Panc1 (cell line): ENCODE results near the gene DIP2C. TPM values are rescaled to one million over a fixed set of nuclear protein-coding genes. Genes with fewer than 3 reads are reported as not detected.

Experiments used
- ATAC-seq: fragments of 200-7000 bp; cut with Tn5 transposase; 2 replicates; pipeline ENCODE4 v1.9.1; 2020; ENCODE audit warnings: mild to moderate bottlenecking, moderate library complexity
- BruUV-seq: library from RNA; stranded (reverse); fragments of 400-500 nt; replicated peaks from 2 replicates; lab custom pipeline; 2021; lab: Mats Ljungman, UMichigan
- CTCF ChIA-PET: fragments of 300-600 bp; sonication (Branson Sonifier 250); formaldehyde crosslinking; loops from one replicate; lab custom pipeline; 2022; ENCODE audit warnings: antibody characterized with exemption; lab: Charles Lee
- POLR2A ChIA-PET: fragments of 300-600 bp; sonication (Branson Sonifier 250); formaldehyde crosslinking; loops from one replicate; lab custom pipeline; 2022; ENCODE audit warnings: antibody characterized with exemption; lab: Charles Lee
- DNase-seq: peaks from one replicate; pipeline ENCODE4 v3.0.0-alpha.2; 2010; ENCODE audit warnings: low read depth, low spot score
- H3K27ac ChIP-seq: 2 replicates; pipeline ENCODE4 v1.5.1; 2011; ENCODE audit warnings: mild to moderate bottlenecking, low read length, inconsistent platforms
- H3K27me3 ChIP-seq: fragments of 200-500 bp; sonication (Bioruptor generic); 2 replicates; pipeline ENCODE4 v1.6.0; 2014; ENCODE audit warnings: low read length, inconsistent platforms; ENCODE audit not compliant: control insufficient read depth, insufficient read depth
- H3K36me3 ChIP-seq: fragments of 200-500 bp; sonication (Bioruptor generic); 2 replicates; pipeline ENCODE4 v1.5.1; 2014; ENCODE audit warnings: inconsistent platforms, mild to moderate bottlenecking, low read length, moderate library complexity; ENCODE audit not compliant: control insufficient read depth, insufficient read depth
- H3K4me1 ChIP-seq: 2 replicates; pipeline ENCODE4 v1.5.1; 2011; ENCODE audit warnings: inconsistent platforms, mild to moderate bottlenecking, low read length, moderate library complexity; ENCODE audit not compliant: control insufficient read depth, insufficient read depth
- H3K4me3 ChIP-seq, 2 experiments: 2 replicates each; pipeline ENCODE4 v1.5.1; 2011 to 2012; ENCODE audit warnings: low read depth in 2 of 2, low read length in 2 of 2, mild to moderate bottlenecking in 2 of 2, inconsistent platforms in 1 of 2, moderate library complexity in 1 of 2
- H3K9me3 ChIP-seq: fragments of 200-500 bp; sonication (Bioruptor generic); 2 replicates; pipeline ENCODE4 v1.5.1; 2014; ENCODE audit warnings: low read depth, mild to moderate bottlenecking, inconsistent platforms, low read length, moderate library complexity; ENCODE audit not compliant: control insufficient read depth, insufficient read depth
- POLR2AphosphoS5 ChIP-seq: IDR thresholded peaks from 2 replicates; pipeline ENCODE4 v1.6.1; 2012; ENCODE audit warnings: mild to moderate bottlenecking, low read depth, low read length, moderate library complexity
- SIN3A ChIP-seq: IDR thresholded peaks from 2 replicates; pipeline ENCODE4 v1.6.1; 2012; ENCODE audit warnings: low read depth, mild to moderate bottlenecking, low read length, moderate library complexity, borderline replicate concordance; ENCODE audit not compliant: insufficient read depth
- TCF7L2 ChIP-seq: IDR thresholded peaks from 2 replicates; pipeline ENCODE4 v1.6.1; 2011; ENCODE audit warnings: mild to moderate bottlenecking, low read depth, low read length, inconsistent platforms
- in situ Hi-C: cut with HindIII; loops from 2 replicates; pipeline ENCODE4 v1.10.0; 2016; ENCODE audit warnings: low sequenced_read_pairs, low pct_unique_long_range_greater_than_20kb
- intact Hi-C: fragments of 100-400 bp; cut with micrococcal nuclease; formaldehyde crosslinking; loops from one replicate; pipeline ENCODE4 v1.10.0; 2022; ENCODE audit not compliant: unreplicated experiment
- total RNA-seq: library from RNA; stranded (reverse); gene quantifications from one replicate; pipeline ENCODE4 v1.2.1, GENCODE V29; 2021; ENCODE audit not compliant: unreplicated experiment
- TF ChIP-seq, protein P1 (sequence below), 2 experiments: IDR thresholded peaks; 2 replicates each; pipeline ENCODE4 v1.6.1; 2011 to 2012; ENCODE audit warnings: low read depth in 2 of 2, control low read depth in 1 of 2, low read length in 1 of 2, mild to moderate bottlenecking in 1 of 2, moderate library complexity in 1 of 2; ENCODE audit not compliant: insufficient read depth in 1 of 2
- TF ChIP-seq, protein P2 (sequence below): fragments of 450-650 bp; IDR thresholded peaks from 2 replicates; pipeline ENCODE4 v1.5.1; 2017; ENCODE audit warnings: mild to moderate bottlenecking

The DIP2C gene
- total RNA-seq, 1 experiment from 2014 or later: 13.2 TPM

DNA sequence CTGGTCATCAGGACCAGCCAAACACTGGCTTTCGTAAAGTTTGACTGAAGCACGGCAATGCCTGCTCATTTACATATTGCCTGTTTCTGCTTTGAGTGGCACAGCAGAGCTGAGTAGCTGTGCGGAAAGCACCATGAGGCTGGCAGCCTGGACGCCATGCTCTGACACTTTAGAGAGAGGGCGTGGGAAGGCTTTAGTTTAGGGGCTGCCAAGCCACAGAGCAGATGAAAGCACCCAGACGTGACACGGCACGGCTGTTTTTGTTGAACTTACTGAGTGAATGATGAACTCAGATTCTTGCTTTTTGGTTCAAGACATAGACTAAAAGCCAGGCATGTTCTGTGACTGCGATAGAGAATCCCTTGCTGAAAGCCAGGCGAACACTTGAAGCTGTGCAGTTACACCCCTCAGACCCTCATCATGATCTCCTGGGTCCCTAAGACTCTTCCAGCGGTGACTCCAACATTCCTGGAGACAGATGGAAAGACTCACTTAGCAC is 372.1 kb downstream of the DIP2C start:
- no peaks in the 10 kb centered on the region for H3K9me3 ChIP-seq
- BruUV-seq: no TSS peak
- no peak overlapping the region for H3K27ac ChIP-seq
- H3K4me3 ChIP-seq: no peak overlapping the region
- TF ChIP-seq, protein P1, sequence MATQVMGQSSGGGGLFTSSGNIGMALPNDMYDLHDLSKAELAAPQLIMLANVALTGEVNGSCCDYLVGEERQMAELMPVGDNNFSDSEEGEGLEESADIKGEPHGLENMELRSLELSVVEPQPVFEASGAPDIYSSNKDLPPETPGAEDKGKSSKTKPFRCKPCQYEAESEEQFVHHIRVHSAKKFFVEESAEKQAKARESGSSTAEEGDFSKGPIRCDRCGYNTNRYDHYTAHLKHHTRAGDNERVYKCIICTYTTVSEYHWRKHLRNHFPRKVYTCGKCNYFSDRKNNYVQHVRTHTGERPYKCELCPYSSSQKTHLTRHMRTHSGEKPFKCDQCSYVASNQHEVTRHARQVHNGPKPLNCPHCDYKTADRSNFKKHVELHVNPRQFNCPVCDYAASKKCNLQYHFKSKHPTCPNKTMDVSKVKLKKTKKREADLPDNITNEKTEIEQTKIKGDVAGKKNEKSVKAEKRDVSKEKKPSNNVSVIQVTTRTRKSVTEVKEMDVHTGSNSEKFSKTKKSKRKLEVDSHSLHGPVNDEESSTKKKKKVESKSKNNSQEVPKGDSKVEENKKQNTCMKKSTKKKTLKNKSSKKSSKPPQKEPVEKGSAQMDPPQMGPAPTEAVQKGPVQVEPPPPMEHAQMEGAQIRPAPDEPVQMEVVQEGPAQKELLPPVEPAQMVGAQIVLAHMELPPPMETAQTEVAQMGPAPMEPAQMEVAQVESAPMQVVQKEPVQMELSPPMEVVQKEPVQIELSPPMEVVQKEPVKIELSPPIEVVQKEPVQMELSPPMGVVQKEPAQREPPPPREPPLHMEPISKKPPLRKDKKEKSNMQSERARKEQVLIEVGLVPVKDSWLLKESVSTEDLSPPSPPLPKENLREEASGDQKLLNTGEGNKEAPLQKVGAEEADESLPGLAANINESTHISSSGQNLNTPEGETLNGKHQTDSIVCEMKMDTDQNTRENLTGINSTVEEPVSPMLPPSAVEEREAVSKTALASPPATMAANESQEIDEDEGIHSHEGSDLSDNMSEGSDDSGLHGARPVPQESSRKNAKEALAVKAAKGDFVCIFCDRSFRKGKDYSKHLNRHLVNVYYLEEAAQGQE (IDR thresholded peaks at IDR 0.05; ENCODE audit: insufficient read depth in 1 of 2, low read depth in 2 of 2, low read length in 1 of 2): no peak
- TF ChIP-seq, protein P2, sequence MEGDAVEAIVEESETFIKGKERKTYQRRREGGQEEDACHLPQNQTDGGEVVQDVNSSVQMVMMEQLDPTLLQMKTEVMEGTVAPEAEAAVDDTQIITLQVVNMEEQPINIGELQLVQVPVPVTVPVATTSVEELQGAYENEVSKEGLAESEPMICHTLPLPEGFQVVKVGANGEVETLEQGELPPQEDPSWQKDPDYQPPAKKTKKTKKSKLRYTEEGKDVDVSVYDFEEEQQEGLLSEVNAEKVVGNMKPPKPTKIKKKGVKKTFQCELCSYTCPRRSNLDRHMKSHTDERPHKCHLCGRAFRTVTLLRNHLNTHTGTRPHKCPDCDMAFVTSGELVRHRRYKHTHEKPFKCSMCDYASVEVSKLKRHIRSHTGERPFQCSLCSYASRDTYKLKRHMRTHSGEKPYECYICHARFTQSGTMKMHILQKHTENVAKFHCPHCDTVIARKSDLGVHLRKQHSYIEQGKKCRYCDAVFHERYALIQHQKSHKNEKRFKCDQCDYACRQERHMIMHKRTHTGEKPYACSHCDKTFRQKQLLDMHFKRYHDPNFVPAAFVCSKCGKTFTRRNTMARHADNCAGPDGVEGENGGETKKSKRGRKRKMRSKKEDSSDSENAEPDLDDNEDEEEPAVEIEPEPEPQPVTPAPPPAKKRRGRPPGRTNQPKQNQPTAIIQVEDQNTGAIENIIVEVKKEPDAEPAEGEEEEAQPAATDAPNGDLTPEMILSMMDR: no peak
- no peak for TF ChIP-seq TCF7L2
- no peak for TF ChIP-seq SIN3A
- TF ChIP-seq POLR2AphosphoS5: no peak
- ATAC-seq (no peak), DNase-seq (no peak)
- no peaks in the 10 kb centered on the region for H3K27me3 ChIP-seq
- intact Hi-C loops: no loop called here
- H3K4me1 ChIP-seq: no peaks in the 10 kb centered on the region
- no peaks in the 10 kb centered on the region for H3K36me3 ChIP-seq
- in situ Hi-C loops: no loop called here
- CTCF ChIA-PET: no interaction called here
- POLR2A ChIA-PET: no interaction called here

DNA sequence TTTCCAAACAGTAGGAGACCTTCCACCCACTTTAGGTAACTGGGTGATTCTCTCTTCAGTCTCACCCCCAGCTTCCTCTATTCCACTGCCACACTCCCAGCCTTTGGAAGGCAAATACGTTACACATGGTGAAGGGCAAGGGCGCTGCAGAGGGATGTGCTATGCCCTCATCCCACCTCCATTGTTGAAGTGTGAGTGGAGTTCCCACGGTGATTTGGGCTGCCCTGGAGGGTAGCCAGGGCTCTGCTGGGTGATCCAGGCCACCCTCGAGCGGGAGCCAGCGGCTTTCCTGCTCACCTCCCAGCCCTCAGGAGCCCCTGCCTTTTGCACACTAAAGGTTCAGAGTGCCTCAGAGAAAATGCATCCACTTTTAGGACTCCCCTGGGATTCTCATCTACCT is 373.1 kb downstream of the DIP2C start:
- in situ Hi-C loops: no loop called here
- no peak for DNase-seq
- H3K4me1 ChIP-seq: no peaks in the 10 kb centered on the region
- ChIA-PET CTCF (no interaction called here), POLR2A (no interaction called here)
- H3K4me3 ChIP-seq: no peak overlapping the region
- H3K9me3 ChIP-seq: no peaks in the 10 kb centered on the region
- H3K36me3 ChIP-seq: no peaks in the 10 kb centered on the region
- no peaks in the 10 kb centered on the region for H3K27me3 ChIP-seq
- ATAC-seq: no peak
- intact Hi-C loops: no loop called here
- TF ChIP-seq POLR2AphosphoS5 (no peak), SIN3A (no peak), TCF7L2 (no peak)
- TF ChIP-seq, protein P2: no peak
- TF ChIP-seq, protein P1 (IDR thresholded peaks at IDR 0.05; ENCODE audit: insufficient read depth in 1 of 2, low read depth in 2 of 2, low read length in 1 of 2): no peak
- H3K27ac ChIP-seq: no peak overlapping the region
- no TSS peak for BruUV-seq
